Activated CD4-positive, alpha-beta T cell treated with anti-CD3 and anti-CD28 coated beads, Interleukin-2, amount 50 U/mL, for 1 hour (primary cell): ENCODE data around the gene ALKAL2.

Experiments used
- DNase-seq: peaks from one replicate; pipeline ENCODE4 v3.0.0-alpha.2; 2020

ALKAL2 gene

GRCh38 chr2:238869-239268 lies 49.0 kb downstream of the ALKAL2 start:
- no peak for DNase-seq

GRCh38 chr2:238431-238830 lies 49.5 kb downstream of the ALKAL2 start:
- no peak for DNase-seq

- no peak for DNase-seq
Measured at GRCh38 chr2:237878-238277, 50.0 kb downstream of the ALKAL2 start.

GRCh38 chr2:236993-237539 lies 50.8 kb downstream of the ALKAL2 start:
- no peak for DNase-seq

- DNase-seq: no peak
Measured at GRCh38 chr2:234421-234820, 53.5 kb downstream of the ALKAL2 start.

GRCh38 chr2:233030-233429 lies 54.9 kb downstream of the ALKAL2 start:
- no peak for DNase-seq

- DNase-seq: no peak
Measured at GRCh38 chr2:231521-232185, 56.2 kb downstream of the ALKAL2 start.
